HL-60 (cell line): ENCODE results near the gene ADAT2.

Experiments used
- DNase-seq, 2 experiments: peaks; one replicate each; pipeline ENCODE4 v3.0.0-alpha.2; 2010 to 2020; ENCODE audit warnings: low read depth in 1 of 2, low spot score in 1 of 2
- H3K27ac ChIP-seq: fragments of 250-450 bp; sonication (Bioruptor Pico); replicated peaks from 2 replicates; pipeline ENCODE4 v1.5.1; 2020; ENCODE audit warnings: mild to moderate bottlenecking, moderate library complexity
- H3K27me3 ChIP-seq: fragments of 250-450 bp; sonication (Bioruptor Pico); 2 replicates; pipeline ENCODE4 v1.5.1; 2021; ENCODE audit warnings: mild to moderate bottlenecking, moderate library complexity; ENCODE audit not compliant: insufficient read depth, poor library complexity, severe bottlenecking
- H3K4me3 ChIP-seq: replicated peaks from 2 replicates; pipeline ENCODE4 v1.5.1; 2011; ENCODE audit warnings: mild to moderate bottlenecking, control low read depth, low read length; ENCODE audit not compliant: insufficient read depth
- GABPA ChIP-seq: IDR thresholded peaks from 2 replicates; pipeline ENCODE4 v1.6.1; 2012; ENCODE audit warnings: low read depth
- POLR2AphosphoS5 ChIP-seq: IDR thresholded peaks from 2 replicates; pipeline ENCODE4 v1.6.1; 2012; ENCODE audit warnings: low read depth
- REST ChIP-seq: IDR thresholded peaks from 2 replicates; pipeline ENCODE4 v1.6.1; 2012; ENCODE audit warnings: low read depth; ENCODE audit not compliant: insufficient replicate concordance
- SPI1 ChIP-seq: IDR thresholded peaks from 2 replicates; pipeline ENCODE4 v1.6.1; 2012; ENCODE audit warnings: low read depth, mild to moderate bottlenecking, borderline replicate concordance
- TF ChIP-seq, protein P1 (sequence below): IDR thresholded peaks from one replicate; pipeline ENCODE4 v1.5.1; 2011; ENCODE audit warnings: low read length, control low read depth, inconsistent platforms; ENCODE audit not compliant: insufficient read depth

Gene ADAT2

GRCh38 chr6:143490775-143491174 is 40.3 kb upstream of the ADAT2 start:
- no peak for DNase-seq
- H3K27ac ChIP-seq = no peak overlapping the region
- H3K27me3 ChIP-seq = no peaks in the 10 kb centered on the region
- TF ChIP-seq, protein P1, sequence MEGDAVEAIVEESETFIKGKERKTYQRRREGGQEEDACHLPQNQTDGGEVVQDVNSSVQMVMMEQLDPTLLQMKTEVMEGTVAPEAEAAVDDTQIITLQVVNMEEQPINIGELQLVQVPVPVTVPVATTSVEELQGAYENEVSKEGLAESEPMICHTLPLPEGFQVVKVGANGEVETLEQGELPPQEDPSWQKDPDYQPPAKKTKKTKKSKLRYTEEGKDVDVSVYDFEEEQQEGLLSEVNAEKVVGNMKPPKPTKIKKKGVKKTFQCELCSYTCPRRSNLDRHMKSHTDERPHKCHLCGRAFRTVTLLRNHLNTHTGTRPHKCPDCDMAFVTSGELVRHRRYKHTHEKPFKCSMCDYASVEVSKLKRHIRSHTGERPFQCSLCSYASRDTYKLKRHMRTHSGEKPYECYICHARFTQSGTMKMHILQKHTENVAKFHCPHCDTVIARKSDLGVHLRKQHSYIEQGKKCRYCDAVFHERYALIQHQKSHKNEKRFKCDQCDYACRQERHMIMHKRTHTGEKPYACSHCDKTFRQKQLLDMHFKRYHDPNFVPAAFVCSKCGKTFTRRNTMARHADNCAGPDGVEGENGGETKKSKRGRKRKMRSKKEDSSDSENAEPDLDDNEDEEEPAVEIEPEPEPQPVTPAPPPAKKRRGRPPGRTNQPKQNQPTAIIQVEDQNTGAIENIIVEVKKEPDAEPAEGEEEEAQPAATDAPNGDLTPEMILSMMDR = no peak
- TF ChIP-seq GABPA (no peak), REST (no peak), SPI1 (no peak), POLR2AphosphoS5 (no peak)
- H3K4me3 ChIP-seq = no peak overlapping the region

DNA sequence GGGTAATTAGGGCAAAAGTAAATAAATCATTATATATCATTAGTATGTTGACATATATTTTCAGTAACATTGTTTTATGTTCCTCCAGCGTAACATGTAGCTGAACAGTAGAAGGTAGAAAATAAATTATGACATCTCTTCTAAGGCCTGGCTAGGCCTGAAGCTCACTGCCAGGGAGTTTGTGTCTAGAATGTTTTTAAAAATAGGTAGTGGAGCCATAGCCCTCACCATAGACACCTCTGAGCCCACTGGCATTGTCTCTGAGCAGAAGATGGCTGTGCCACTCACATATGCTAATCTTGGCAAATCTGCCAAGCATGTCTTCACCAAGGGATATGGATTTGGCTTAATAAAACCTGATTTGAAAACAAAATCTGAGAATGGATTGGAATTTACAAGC is 39.7 kb upstream of the ADAT2 start:
- Histone ChIP-seq H3K4me3 (no peak overlapping the region), H3K27me3 (no peaks in the 10 kb centered on the region), H3K27ac (no peak overlapping the region)
- no peak for DNase-seq
- TF ChIP-seq, protein P1 = no peak
- TF ChIP-seq SPI1 (no peak), REST (no peak), GABPA (no peak), POLR2AphosphoS5 (no peak)

GRCh38 chr6:143486752-143487151 is 36.3 kb upstream of the ADAT2 start:
- no peak for TF ChIP-seq POLR2AphosphoS5
- no peak for TF ChIP-seq GABPA
- TF ChIP-seq REST = no peak
- TF ChIP-seq, protein P1 = no peak
- no peak for TF ChIP-seq SPI1

More at GRCh38 chr6:143486752-143487151, 36.3 kb upstream of the ADAT2 start:
- Histone ChIP-seq H3K4me3 (no peak overlapping the region), H3K27ac (no peak overlapping the region), H3K27me3 (no peaks in the 10 kb centered on the region)
- DNase-seq = no peak
